C1 segment of cervical spinal cord (tissue), 14 donors: ENCODE measurements around the gene MAP4K5.
"Not testable (repeated sequence)": the region's sequence is repeated elsewhere in the genome, so short reads cannot be mapped to it uniquely, and the experiment has no call there.

Source experiments
- DNase-seq, 14 donors: peaks; one replicate each; lab custom pipeline; 2025; lab: John Stamatoyannopoulos, UW

MAP4K5 gene

GRCh38 chr14:50532502-50533240 lies at the start of gene MAP4K5:
MAP4K5 (minus strand) TSS chr14:50532569; CDS start chr14:50532049, 520 bp downstream.
- DNase-seq, result peak; percentile 28 to 94 (median 82)

DNA sequence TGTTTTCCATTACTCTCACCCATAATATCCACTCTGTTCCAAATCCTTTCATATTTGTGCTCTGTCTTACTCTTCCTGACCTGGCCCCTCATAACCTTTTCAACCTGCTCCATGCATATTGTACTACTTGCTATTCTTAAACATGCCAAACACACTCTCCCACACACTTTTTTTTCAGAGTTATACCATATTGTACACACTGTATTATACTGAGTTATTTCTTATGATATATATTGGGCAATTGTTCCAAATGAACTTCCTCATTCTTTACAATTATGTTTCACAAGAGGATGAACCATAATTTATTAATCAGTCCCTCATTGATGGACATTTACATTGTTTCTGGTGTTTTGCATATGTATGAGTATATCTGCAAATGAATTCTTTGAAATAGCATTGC lies 46.1 kb upstream of the MAP4K5 start:
- DNase-seq, result no peak

- no peak for DNase-seq
Observed at GRCh38 chr14:50577982-50578381, 45.6 kb upstream of the MAP4K5 start.

GRCh38 chr14:50575769-50576168 lies 43.4 kb upstream of the MAP4K5 start:
- DNase-seq, result no peak

- DNase-seq, result no peak
Observed at GRCh38 chr14:50573862-50574261, 41.5 kb upstream of the MAP4K5 start.

- DNase-seq, result no peak
Observed at GRCh38 chr14:50569714-50570274, 37.4 kb upstream of the MAP4K5 start.

DNA sequence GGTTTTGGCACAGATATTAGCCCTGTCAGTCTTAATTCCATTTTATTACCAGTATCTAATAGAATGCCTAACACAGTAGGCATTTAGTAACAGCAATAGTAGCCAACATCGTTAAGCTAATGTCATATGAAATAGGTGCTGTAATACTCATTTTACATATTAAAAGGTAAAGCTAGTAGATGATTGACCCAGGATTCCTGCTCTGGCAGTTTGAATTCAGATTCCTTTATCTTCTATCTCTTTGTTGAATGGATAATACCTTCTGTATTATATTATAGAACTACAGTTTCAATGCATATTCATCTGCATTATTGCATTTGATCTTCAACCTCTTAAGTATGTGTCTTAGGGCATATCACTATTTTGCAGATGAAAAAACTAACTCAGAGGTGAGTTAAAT lies 30.5 kb upstream of the MAP4K5 start:
- DNase-seq, result no peak

DNA sequence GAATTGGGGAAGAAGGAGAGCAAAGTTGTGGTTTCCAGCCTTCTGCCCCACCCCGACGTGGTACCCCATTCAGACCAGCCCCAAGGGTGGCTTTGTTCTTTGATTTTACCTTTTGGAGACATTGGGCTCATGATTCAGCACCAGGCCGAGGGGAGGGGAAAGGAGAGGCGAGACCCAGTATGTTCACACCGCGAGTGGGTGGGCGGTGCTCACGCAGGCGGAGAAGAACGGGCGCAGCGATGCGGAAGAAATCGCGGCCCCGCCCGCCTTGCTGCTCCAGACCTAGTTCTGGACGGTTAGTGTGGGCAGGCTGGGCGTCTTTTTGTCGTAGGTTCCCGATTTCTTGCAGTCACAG lies 28.5 kb upstream of the MAP4K5 start:
- peak in 13 of 14 donors; percentile 35 to 85 (median 73) for DNase-seq

DNA sequence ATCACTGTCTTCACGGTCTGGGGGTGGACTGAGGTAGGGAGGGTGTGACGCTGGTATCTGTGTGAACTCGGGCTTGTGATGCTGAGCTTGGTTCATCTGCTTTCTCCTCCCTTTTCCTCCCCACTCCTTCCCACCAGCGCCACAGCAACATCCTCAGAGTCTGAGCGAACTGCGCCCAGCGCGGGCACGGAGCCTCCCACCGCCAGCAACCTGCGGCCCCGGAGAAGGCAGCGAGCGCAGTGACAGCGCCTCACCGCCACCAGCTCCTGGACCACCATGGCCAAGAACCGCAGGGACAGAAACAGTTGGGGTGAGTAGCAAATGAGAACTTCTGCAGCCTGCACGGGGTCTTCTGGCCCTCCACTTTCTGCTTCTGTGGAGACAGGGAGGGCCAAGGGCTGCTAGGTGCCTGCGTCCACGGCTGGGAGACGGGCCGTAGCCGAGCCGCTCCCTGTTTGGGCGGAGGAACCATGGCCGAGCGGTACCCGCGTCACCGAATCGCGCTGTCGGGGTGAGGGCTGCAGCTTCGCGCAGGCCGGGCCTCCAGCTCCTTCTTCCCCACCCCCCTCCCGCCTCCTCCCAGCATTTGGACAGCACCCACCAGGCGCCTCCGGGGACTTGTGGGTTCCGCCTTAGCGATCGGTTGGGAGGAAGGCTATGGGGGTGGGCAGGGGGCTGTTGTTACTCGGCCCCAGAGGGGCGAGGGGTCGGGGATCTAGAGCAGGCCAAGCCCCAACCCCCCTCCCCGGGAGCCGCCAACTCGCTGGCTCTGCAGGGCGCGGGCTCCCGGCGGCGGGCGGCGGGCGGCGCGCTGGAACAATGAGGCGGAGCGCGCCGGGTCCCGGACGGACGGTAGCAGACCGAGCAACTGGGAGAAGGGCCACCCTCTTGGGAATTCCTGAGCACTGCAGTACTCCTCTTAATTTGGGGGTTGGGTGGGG lies 27.9 kb upstream of the MAP4K5 start, which contains the start of gene ATL1:
ATL1 (plus strand) TSS at position 156 of the 941 bp plus-strand sequence; CDS start at position 277, 121 bp downstream.
- peak; percentile 33 to 89 (median 82) for DNase-seq

GRCh38 chr14:50552796-50553195 lies 20.4 kb upstream of the MAP4K5 start:
- DNase-seq, result not testable (repeated sequence)

DNA sequence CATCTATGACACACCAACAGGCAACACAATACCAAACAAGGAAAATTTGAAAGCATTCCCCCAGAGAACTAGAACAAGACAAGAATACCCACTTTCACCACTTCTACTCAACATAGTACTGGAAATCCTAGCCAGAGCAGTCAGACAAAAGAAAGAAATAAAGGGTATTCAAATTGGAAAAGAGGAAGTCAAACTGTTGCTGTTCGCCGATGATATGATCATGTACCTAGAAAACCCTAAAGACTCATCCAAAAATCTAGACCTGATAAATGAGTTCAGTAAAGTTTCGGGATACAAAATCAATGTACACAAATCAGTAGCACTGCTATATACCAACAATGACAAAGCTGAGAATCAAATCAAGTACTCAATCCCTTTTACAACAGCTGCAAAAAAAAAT lies 19.5 kb upstream of the MAP4K5 start:
- no peak for DNase-seq

- DNase-seq, result no peak
Observed at GRCh38 chr14:50550294-50550693, 17.9 kb upstream of the MAP4K5 start.

DNA sequence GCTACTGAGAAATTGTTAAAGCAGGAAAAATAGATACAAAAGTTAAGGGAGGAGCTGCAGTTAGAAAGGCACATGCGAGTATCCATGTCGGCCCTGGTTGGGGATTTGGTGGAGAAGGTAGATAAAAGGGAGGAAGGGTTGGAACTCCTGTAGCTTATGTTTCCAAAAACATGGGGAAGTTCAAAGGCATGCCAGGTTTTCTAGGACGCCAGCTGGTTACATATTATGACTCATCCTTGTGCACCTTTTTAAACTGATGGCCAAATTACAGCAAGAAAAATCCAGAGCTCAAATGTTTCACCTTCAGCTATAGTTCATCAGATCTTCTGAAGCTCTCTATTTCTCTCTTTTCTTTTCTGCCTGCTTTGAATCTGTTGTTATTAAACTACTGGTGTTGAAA lies 13.2 kb upstream of the MAP4K5 start:
- DNase-seq, result peak in 1 of 14 donors; percentile 83

GRCh38 chr14:50544911-50545310 lies 12.5 kb upstream of the MAP4K5 start:
- DNase-seq, result peak in 1 of 14 donors; percentile 76

DNA sequence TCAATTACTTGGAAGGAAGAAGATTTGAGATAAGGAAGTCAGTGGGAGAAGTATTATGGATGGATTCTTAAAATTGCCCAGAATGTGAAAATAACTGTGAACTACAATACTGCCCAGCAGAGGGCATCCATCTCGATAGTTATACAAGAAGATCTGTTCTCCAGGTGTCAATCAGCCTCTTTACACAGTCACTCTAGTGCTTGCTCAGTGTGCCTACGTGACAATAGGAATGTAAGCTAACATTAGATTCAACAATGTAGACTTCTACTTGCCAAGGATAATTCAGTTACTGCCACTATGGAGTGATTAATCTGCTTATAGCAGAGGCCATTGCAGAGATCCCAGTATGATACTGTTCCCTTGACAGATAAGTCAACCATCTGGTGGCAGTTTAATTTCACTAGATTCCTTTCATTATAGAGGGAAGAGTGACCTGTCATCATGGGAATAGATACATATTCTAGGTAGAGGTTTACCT lies 10.6 kb upstream of the MAP4K5 start:
- DNase-seq, result peak in 2 of 14 donors; percentile 16 to 46

DNA sequence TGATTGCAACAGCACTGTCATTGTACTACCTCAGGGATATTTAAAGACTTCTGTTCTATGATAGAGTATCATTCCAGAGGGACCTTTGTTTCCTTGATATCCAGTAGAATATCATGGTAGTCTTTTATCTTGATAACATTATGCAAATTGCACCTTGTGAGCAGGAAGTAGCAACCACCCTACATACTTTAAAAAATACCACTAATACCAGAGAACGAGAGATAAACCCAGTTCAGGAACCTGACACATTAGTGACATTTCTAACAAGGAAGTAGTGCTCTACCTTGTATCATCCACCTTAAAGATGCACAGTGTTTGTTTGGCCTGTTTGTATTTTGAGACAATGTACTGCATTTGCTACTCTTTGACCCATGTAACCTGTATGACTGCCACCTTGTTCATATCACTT lies 8.8 kb upstream of the MAP4K5 start:
- no peak for DNase-seq

DNA sequence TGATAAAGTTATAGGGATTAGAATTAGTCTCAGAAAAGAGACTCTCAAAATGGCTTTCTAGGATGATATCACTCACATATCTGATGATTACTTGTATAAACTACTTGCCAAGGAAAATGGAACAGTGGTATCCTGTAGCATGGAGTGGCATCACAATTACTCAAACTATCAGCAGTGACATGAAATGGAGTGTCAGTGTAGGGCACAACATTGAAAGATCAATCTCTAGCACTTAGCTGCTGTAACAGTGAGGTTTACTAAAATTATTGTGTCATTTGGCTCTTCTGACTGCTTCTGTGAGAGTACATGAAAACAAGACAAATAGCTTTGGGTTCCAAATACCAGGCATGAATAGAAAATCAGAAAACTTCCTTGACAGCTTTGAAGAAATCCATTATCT lies 6.7 kb upstream of the MAP4K5 start:
- DNase-seq, result no peak

DNA sequence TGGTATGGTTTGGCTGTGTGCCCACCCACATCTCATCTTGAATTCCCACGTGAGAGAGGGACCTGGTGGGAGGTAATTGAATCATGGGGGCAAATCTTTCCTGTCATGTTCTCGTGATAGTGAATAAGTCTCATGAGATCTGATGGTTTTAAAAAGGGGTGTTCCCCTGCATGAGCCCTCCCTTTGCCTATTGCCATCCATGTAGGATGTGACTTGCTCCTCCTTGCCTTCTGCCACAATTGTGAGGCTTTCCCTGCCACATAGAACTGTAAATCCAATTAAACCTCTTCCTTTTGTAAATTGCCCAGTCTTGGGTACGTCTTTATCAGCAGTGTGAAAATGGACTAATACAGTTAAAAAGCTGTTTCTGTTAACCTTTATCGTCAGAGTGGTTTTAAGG lies 5.7 kb upstream of the MAP4K5 start:
- not testable (repeated sequence) for DNase-seq

GRCh38 chr14:50534997-50535396 lies 2.6 kb upstream of the MAP4K5 start:
- DNase-seq, result no peak

DNA sequence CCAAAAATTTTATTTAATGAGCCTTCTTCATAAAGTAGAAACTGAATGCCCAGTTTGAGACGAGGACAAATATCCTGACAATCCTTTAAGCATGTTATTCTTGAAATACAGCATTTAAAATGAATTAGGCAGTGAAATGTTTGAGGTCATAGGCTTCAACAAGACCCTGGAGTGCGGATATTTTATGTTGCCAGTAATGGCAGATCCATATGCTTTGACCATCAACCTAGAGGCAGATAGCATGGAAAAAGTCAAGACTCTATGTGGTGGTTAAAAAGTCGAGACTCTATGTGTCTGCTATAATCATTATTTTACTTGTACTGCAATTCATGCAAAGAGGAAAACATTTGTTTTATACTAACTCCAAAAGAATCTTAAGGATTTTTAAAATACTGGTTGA lies 2.0 kb upstream of the MAP4K5 start:
- no peak for DNase-seq

- DNase-seq, result peak in 1 of 14 donors; percentile 62
Observed at GRCh38 chr14:50533806-50534205, 1.4 kb upstream of the MAP4K5 start.

DNA sequence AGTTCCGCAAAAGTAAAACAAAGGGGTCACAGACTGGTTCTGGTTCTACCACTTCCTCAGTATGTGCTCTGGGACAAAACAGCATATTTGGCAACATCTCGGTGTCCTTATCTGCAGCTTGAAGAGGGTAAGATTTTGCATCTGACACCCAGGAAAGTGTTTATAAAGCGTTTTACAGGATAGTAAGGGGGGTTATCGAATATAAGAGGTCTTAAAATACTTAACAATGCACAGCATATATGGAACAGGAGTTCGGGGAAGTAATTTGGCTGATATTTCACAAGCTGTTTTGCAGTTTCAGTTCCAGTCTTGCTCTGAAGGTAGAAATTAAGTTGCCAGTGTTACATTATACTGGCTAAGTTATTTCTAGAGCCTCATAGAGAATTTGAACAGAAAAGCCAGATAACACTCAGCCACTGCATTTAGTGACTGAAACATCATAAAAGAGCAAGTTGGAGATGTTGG lies 904 bp upstream of the MAP4K5 start:
- DNase-seq, result peak in 1 of 14 donors; percentile 55
